Mesodermal cell (in vitro differentiated cells): ENCODE results near the gene UTP15. TPM values are rescaled to one million over a fixed set of nuclear protein-coding genes. Genes with fewer than 3 reads are reported as not detected.

Experiments
- H3K27ac ChIP-seq: 2 replicates; pipeline ENCODE4 v1.7.0; 2013; ENCODE audit warnings: mild to moderate bottlenecking, low read depth, low read length, moderate library complexity; ENCODE audit not compliant: severe bottlenecking
- H3K36me3 ChIP-seq: 2 replicates; pipeline ENCODE4 v1.7.1; 2013; ENCODE audit warnings: mild to moderate bottlenecking, low read length, moderate library complexity; ENCODE audit not compliant: control insufficient read depth, insufficient read depth
- H3K4me1 ChIP-seq: one replicate; pipeline ENCODE4 v1.7.1; 2013; ENCODE audit warnings: mild to moderate bottlenecking, low read length; ENCODE audit not compliant: insufficient read depth, control insufficient read depth, poor library complexity, severe bottlenecking
- H3K4me3 ChIP-seq: 2 replicates; pipeline ENCODE4 v1.7.0; 2013; ENCODE audit warnings: low read length, control low read depth, mild to moderate bottlenecking; ENCODE audit not compliant: insufficient read depth, poor library complexity, severe bottlenecking; ENCODE audit errors: extremely low read depth
- H3K9me3 ChIP-seq: 2 replicates; pipeline ENCODE4 v1.7.1; 2013; ENCODE audit warnings: mild to moderate bottlenecking, low read length, moderate library complexity; ENCODE audit not compliant: control insufficient read depth
- WGBS, 2 experiments: methylation state at CpG; one replicate each; pipeline ENCODE4 v1.1.5; 2013; ENCODE audit warnings: missing lambda C conversion rate in 2 of 2; ENCODE audit not compliant: insufficient coverage in 2 of 2; 5-methylcytosine and 5-hydroxymethylcytosine counted together
- polyA plus RNA-seq, 2 experiments: library from polyadenylated mRNA; stranded (reverse); fragments of 50-300 nt; gene quantifications; one replicate each; pipeline ENCODE4 v1.2.3, GENCODE V29; 2013

The UTP15 gene, protein sequence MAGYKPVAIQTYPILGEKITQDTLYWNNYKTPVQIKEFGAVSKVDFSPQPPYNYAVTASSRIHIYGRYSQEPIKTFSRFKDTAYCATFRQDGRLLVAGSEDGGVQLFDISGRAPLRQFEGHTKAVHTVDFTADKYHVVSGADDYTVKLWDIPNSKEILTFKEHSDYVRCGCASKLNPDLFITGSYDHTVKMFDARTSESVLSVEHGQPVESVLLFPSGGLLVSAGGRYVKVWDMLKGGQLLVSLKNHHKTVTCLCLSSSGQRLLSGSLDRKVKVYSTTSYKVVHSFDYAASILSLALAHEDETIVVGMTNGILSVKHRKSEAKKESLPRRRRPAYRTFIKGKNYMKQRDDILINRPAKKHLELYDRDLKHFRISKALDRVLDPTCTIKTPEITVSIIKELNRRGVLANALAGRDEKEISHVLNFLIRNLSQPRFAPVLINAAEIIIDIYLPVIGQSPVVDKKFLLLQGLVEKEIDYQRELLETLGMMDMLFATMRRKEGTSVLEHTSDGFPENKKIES
- 9.3 TPM for polyA plus RNA-seq (2013, experiment 1 of 2)
- polyA plus RNA-seq (2013, experiment 2 of 2): 9.8 TPM

DNA sequence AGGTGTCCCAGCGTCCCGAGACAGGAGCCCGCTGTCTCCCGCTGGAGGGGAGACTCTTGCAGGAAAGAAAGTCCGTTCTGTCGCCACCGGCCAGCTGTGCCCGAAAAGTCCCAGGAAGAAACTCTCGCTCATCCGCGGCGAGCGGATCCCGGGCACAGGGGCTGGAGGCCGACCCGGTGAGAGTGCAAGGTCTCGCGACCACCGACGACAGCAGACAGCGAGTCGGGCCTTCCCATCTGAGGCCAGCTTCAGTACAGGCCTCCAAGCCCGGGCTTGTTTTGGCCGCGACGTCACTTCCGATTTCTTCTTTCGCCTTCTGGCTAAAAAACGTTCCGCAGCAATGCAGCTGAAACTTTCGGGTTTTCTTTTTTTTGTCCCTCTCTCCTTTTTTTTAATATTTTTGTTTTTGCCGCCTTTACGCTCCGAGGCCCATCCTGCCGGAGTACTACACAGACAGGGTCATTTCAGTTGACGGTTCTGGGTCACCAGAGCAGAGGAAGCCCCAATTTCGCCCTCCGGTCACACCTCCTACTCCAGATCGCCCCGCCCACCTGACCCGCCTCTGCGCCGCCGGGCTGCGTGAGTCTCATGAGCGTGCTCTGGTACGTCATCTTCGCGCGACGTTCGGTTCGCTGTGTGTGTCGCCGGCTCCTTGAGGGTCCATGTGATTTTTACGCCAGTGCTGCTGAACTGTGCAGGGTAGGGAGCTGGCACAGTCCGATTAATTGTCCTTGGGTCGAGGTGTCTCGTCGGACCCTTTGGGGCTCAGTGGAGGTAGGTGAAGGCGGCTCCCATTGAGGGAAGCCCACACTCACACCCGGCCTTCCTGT lies at the start of gene UTP15, which contains the start of gene ANKRA2:
Gene UTP15, plus strand, starts transcription at position 605 of the 830 bp plus-strand sequence. CDS start 1,602 bp downstream, outside the sequence.
Gene ANKRA2, minus strand, starts transcription at position 501 of the 830 bp plus-strand sequence. CDS start 2,758 bp downstream, outside the sequence.
- Histone ChIP-seq H3K4me1 (peaks cover 8% of the 10 kb centered on the region), H3K9me3 (no peaks in the 10 kb centered on the region), H3K27ac (peak within 1 kb of the TSS; percentile 74), H3K4me3 (peak within 1 kb of the TSS; percentile 73), H3K36me3 (peaks cover 41% of the 10 kb centered on the region)
- WGBS, 2 experiments: 0% methylated on average over 58 to 61 of the region's 62 CpGs

DNA sequence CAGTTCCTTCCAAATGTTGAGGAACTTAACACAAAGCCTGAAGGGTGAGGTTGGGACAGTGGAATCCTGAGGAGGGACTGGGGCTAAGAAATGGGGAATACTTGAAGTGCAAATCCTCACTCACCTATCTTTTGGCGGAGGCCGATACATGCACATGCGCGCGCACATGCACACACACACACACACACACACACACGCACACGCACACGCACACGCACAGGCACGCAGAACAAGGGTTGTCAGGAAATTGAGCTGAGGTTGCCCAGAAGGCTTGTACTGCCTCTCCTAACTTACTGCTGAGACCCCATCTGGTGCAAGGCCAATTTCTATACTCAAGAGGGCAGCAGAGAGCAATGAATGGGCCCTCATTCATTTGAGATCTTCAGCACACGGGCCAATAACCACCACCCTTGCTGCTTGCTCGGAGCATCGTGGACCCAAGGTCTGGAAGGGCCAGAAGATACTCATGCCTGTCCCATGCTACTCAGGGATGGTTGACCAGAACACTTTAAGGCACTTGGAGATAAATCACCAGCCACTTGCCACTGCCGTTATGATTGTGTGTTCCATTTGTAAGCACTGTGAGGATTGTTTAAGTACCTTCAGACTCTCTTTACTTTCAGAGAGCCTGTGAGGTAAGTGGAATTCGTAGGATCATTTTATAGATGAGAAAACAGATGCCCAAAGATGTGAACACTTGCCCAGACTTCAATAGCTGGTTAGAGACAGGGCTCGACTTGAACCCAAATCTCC lies 45.8 kb upstream of the UTP15 start:
- Histone ChIP-seq H3K36me3 (no peaks in the 10 kb centered on the region), H3K4me3 (no peak overlapping the region)
- 38 to 53% methylated on average over 5 to 6 of the region's 16 CpGs for WGBS, 2 experiments

DNA sequence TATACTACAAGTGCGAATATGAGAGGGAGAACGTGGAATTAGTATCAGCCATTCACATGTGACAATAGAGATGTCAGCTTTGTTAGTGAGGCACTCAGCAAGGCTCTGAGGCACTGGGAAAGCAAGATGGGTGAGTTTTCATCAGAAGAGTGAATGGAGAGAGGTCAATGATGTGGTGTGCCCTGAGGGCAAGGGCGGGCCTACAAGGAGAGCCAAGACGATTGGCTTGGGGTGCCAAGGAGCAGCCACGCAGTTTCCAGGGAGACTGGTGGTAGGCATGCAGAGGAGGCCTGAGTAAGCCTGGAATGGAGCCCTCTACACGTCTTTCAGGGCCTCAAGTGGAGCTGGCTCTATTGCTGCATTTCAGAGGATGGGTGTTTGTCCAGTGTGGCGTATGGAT lies 42.6 kb upstream of the UTP15 start:
- no peaks in the 10 kb centered on the region for H3K36me3 ChIP-seq
- no peak overlapping the region for H3K27ac ChIP-seq
- 87 to 99% methylated on average over 6 to 7 of the region's 7 CpGs for WGBS, 2 experiments
- H3K4me1 ChIP-seq: no peaks in the 10 kb centered on the region
- H3K4me3 ChIP-seq: no peak overlapping the region
- no peaks in the 10 kb centered on the region for H3K9me3 ChIP-seq

More for the DNA sequence above, 45.8 kb upstream of the UTP15 start:
- Histone ChIP-seq H3K27ac (no peak overlapping the region), H3K9me3 (no peaks in the 10 kb centered on the region), H3K4me1 (no peaks in the 10 kb centered on the region)

DNA sequence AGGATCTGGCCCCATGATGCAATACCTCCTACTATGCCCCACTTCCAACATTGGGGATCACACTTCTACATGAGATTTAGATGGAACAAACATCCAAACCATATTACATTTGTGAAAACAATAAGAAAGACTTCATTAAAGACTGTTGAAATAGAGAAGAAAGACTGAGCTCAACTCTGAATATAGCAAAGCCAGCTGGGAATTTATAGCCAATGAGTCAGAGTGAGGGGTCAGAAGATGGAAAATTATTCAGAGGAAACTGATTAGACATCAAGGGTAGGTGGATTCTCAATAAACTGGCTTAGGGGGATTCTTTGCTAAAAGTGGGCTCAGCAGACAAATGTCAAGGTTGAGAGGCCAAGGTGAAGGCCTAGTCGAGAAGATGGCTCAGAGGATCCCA lies 41.7 kb upstream of the UTP15 start:
- Histone ChIP-seq H3K36me3 (no peaks in the 10 kb centered on the region), H3K9me3 (no peaks in the 10 kb centered on the region), H3K4me1 (no peaks in the 10 kb centered on the region), H3K27ac (no peak overlapping the region), H3K4me3 (no peak overlapping the region)
- WGBS, 2 experiments: 77 to 92% methylated on average over 1 of the region's 1 CpG

DNA sequence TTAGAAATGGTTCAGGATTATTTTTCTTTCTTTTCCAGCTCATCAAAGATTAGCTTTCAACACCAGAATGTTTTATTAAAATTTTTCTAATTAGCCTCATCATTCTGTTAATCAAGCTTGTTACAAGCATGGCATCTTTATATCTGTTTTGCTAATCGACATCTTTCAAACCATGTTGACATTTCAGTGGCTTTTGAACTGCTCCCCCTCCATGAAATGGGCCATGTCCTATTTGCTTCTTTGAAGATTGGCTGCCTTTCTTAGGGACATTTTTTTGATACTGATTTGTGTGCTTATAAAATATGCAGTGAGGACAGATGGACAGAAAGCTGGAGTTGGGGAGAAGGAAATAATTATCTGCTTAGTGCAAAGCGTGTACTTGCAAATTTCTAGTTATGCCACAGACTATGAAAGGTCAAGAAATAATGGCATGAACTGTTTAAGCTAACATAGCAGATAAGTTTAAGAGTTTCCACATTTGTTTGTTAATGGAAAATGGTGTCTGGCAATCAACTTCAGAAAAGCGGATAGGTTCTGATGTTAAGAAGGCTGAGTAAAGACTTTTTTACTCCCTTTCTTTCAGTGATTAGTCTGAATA lies 39.8 kb upstream of the UTP15 start:
- Histone ChIP-seq H3K36me3 (no peaks in the 10 kb centered on the region), H3K4me3 (no peak overlapping the region), H3K4me1 (no peaks in the 10 kb centered on the region), H3K27ac (no peak overlapping the region), H3K9me3 (no peaks in the 10 kb centered on the region)
- WGBS, 2 experiments: 90 to 100% methylated on average over 2 to 3 of the region's 3 CpGs

DNA sequence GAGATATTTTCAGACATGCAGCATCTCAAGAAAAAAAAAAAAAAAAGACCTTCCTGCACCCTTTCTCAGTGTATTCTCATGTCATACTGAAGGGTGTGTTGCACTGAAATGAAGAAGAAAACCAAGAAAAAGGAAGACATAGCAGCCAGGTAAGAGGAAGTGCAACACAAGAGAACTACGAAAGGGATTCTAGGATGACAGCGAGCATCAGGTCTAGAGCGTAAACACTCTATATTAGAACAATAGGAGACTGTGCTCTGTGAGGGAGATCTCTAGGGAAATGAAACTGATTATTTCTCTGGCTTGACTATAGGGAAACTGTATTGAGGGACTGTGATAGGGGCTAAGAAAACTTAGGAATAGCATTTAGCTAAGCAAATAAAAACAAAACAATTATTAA lies 37.3 kb upstream of the UTP15 start:
- H3K4me1 ChIP-seq: no peaks in the 10 kb centered on the region
- no peaks in the 10 kb centered on the region for H3K36me3 ChIP-seq
- H3K27ac ChIP-seq: no peak overlapping the region
- H3K9me3 ChIP-seq: peaks cover 5% of the 10 kb centered on the region
- 77 to 89% methylated on average over 3 of the region's 3 CpGs for WGBS, 2 experiments
- no peak overlapping the region for H3K4me3 ChIP-seq

DNA sequence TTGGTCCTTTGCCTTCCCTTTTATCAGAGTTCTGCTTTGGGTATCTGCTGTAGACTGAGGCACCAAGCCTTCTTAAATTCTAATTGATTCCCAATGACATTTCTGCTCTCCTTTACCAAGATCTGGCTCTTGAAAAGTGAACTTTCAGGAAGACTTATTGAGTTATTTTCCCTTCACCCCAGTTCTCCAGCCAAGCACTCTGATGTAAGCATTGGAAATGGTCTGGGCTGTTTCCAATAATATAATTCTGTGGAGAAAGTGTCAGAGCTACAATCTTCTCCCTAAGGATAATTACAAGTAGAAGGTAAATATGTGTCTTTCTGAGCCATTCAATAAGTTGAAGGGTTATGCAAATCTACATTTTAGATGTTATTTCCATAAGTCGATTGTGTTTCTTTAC lies 36.5 kb upstream of the UTP15 start:
- H3K27ac ChIP-seq: no peak overlapping the region
- no peaks in the 10 kb centered on the region for H3K4me1 ChIP-seq
- peaks cover 5% of the 10 kb centered on the region for H3K9me3 ChIP-seq
- whole genome bisulfite sequencing, 2 experiments: no CpG with 5 or more reads among the region's 1 CpG
- H3K36me3 ChIP-seq: no peaks in the 10 kb centered on the region
- H3K4me3 ChIP-seq: no peak overlapping the region

DNA sequence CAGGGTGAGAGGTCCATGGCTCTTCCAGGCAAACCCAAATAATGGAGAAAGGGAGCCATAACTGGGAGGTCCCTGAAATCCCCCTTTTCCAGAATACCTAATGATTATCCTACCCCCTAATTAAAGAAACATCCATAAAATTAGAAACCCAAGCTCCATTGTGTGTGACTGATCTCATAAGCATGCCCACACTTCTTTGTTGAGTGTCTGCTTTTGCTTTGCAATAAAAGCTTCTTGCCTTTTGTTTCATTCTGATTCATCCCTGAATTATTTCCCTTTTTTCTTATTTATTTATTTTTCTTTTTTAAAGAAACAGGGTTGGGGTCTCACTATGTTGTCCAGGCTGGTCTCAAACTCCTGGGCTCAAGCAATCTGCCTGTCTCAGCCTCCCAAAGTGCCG lies 34.2 kb upstream of the UTP15 start:
- Histone ChIP-seq H3K36me3 (no peaks in the 10 kb centered on the region), H3K4me1 (no peaks in the 10 kb centered on the region), H3K9me3 (peaks cover 5% of the 10 kb centered on the region), H3K4me3 (no peak overlapping the region), H3K27ac (no peak overlapping the region)
- 83 to 91% methylated on average over 1 of the region's 1 CpG for WGBS, 2 experiments

DNA sequence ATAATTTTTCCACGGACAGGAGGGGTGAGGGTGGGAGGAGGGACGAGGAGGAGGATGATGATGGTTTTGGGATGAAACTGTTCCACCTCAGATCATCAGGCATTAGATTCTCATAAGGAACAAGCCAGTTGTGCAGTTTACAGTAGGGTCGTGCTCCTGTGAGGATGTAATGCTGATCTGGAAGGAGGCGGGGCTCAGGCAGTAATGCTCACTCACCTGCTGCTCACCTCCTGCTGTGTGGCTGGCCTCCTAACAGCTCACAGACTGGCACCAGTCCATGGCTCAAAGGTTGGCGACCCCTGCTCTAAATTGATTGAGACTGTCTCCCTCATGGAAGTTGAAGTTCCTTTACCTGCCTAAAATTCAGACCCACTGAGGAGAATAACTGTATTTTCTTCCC lies 33.3 kb upstream of the UTP15 start:
- H3K9me3 ChIP-seq: peaks cover 5% of the 10 kb centered on the region
- H3K27ac ChIP-seq: no peak overlapping the region
- H3K4me1 ChIP-seq: no peaks in the 10 kb centered on the region
- 86 to 87% methylated on average over 4 to 5 of the region's 5 CpGs for WGBS, 2 experiments
- no peak overlapping the region for H3K4me3 ChIP-seq
- no peaks in the 10 kb centered on the region for H3K36me3 ChIP-seq
